Activated T-cell treated with anti-CD3 and anti-CD28 coated beads, Interleukin-2, amount 50 U/mL, for 1 hour (primary cell): ENCODE results near the gene SLC25A14.

Source experiments
- DNase-seq: peaks from one replicate; pipeline ENCODE4 v3.0.0-alpha.2; 2020

SLC25A14 gene

DNA sequence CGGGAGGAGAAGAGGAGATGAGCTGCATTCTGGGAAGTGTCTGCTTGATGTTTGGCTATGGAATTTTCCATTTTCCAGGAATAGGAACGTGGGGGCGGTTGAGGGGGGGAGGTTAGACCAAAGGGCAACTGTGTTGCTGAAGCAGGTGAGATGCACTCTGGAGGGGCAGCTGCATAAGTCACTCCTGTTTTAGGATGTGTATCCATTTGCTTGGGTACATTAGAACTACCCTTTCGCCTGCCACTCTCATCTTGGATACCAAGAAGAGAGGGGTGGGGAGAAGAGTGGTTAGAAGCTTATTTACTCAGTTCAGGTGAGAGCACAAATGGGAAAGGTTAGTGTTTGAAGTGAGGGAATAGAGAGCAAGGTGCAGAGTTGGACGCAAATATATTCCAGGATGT, 46.7 kb downstream of the SLC25A14 start:
- no peak for DNase-seq

DNA sequence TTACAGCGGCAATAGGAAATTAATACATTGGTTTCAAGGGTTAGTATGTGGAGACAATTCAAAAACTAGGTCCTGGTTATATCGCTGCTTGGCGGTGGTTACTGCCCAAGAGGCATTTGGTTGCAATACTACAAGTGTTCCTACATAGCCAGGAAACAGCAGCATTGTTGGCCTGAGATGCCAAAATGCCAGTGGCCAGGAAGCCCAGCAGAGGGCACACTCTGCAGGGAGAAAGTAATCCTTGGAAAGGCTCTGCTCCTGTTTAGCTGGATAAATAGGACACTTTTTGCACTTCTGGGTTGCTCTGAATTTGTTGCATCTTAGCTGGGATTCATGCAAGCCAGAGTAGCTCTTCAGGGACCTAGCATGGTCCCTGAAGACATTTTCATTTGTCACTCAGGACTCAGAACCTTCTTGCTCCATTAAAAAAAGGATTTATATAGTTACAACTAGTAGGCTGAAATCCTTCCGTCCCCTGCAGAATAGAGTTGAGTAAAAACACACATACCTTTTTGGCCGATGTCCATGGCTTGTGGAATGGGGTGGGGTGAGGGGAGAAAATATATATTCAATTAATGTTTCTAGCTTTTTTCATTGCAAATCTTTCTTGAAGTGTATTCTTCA, 53.8 kb downstream of the SLC25A14 start:
- no peak for DNase-seq

DNA sequence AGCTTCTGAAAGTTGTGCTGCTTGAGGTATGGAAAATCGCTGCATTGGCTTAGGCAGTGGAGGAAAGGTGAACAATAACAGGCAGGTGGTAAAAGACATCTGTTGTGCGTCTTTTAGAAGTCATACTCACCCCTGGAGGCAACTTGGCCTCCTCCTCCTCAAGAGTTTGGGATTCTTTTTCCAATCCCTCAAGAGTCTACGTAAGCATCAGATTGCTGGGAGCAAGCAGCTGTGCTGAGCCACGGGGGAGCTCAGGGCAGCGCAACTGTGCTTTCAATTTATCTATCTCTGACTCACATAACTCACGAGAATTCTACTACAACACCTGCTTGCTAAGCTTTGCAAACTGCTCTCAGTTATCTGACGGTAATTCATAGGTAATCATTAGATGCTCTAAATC, 55.6 kb downstream of the SLC25A14 start:
- no peak for DNase-seq

DNA sequence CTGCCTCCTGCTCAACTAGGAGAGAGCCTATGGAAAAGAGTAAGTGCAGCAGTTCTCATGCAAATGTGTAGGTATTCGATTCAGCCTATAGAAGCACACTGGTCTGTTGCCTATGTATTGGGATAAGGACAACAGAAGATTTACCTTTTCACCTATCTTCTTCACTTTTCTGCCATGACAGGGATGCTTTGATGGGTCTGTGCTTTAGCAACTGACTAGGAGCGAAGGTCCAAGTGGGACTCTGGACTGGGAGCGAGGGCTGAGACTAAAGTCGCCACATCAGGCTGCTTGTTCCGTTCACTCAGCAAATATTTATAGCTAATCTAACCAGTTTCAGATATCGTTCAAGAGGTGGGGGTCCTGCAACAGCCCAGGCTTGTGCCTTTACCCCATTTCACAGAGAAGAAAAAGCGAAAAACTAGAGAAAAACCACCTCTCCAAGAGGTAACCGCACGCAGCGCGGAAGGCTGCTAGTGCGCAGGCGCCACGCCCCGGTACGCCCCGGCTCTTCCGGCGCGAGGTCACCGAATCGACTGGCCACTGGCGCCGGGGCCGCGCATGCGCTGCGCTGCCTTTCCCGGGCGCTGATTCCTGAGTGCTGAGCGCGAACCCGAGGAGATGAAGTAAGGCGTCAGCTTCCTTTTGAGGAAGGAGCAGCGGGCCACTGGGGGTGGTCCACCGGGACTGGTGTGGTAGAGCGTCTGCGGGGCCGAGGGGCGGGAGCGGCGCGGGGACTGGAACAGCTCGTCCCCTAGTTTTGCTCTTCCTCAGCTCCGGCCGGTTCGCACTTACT, 61.9 kb downstream of the SLC25A14 start, which contains the start of gene RBMX2:
Gene RBMX2, plus strand, starts transcription at position 573 of the 793 bp plus-strand sequence. Its CDS starts 46 bp downstream, at position 619.
- peak; percentile 70 for DNase-seq

DNA sequence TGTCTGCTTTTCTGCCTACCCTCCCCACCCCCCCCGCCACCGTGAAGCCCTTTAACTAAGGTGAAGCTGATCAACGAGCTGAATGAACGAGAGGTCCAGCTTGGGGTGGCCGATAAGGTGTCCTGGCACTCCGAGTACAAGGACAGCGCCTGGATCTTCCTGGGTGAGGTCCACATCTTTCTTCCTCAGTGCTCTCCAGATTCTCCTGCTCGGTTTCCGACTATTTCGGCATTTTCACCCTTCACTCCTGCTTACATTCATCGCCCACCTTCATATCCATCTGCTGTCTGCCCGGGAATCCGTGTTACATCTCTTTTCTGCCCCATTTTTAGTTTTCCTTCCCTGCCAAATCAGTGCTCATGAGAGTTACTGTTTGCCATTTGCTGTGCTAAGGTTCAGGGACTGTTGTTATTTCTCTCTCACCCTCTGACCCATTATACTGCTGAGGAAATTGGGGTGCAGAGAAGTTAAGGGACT, 62.5 kb downstream of the SLC25A14 start:
- DNase-seq = no peak

DNA sequence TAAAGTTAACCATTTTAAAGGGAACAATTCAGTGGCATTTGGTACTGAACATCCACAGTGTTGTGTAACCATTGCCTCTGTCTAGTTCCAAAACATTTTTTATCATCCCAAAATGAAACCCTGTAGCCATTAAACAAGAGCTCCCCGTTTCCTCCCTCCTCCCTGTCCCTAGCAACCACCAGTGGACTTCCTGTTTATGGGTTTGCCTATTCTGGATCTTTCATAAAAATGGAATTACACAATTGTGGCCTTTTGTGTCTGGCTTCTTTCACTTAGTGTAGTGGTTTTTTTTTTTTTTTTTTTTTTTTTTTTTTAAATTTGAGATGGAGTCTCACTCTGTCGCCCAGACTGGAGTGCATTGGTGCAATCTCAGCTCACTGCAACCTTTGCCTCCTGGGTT, 73.7 kb downstream of the SLC25A14 start:
- no peak for DNase-seq

DNA sequence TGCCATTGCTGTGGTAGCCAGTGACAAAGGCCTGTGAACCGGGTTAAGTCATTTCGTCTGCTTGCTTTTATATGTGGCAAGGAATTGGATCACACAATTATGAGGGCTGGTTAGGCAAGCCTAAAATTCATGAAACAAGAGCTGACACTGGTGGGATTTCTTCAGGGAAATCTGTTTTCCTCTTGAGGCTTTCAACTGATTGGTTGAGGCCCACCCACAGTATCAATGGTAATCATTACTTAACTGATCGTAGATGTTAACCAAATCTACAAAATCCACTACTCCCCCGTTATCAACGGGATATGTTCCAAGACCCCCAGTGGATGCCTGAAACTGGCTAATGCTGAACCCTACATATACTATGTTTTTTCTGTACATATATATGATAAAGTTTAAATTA, 75.1 kb downstream of the SLC25A14 start:
- no peak for DNase-seq

DNA sequence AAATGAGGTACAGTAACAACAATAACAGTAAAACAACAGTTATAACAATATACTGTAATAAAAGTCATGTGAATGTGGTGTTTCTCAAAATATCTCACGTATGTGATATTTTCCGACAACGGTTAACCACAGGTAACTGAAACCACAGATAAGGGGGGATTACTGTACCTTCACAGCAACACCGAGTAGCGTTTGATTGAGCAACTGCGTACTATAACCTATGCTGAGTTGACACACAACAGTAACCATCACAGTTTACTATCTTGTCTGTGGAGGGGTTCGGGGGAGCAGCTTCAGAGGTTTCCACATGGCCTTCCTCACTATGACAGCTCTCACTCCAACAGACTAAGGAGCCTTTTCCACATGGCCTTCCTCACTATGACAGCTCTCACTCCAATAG, 75.5 kb downstream of the SLC25A14 start:
- no peak for DNase-seq

DNA sequence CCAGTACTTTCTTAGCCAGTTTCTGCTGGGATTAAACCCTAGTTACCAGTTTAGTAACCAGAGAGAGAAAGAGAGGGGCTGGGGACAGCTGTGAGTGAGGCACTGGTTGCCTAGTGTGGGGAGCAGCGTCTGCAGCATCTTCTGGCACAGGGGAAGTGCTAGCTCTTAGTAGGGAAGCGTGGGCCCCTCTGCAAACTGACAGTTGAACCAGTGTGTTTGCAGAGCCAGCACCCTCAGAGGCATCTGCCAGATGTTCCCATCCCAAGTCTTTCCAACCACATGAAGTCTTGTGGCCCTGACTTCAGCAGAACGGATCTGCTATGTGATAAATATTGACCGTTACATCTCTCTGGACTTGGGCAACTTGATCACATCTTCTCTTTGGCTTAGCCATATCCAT, 77.1 kb downstream of the SLC25A14 start:
- no peak for DNase-seq

DNA sequence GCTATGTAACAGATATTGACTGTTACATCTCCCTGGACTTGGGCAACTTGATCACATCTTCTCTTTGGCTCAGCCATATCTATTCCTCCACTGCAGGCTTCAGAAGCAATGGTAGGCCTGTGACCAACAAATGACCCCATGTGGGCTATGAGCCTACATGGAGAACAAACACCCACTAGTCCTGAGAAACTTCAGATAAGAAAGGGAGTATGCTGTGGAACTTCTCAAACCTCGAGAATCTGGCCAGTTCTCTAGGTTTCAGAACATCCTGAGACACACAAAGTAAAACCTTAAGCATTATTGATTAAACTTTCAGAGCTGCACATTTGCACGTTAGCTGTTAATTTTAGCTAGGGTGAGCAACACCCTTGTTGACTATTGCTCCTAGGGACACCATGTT, 78.3 kb downstream of the SLC25A14 start:
- no peak for DNase-seq

DNA sequence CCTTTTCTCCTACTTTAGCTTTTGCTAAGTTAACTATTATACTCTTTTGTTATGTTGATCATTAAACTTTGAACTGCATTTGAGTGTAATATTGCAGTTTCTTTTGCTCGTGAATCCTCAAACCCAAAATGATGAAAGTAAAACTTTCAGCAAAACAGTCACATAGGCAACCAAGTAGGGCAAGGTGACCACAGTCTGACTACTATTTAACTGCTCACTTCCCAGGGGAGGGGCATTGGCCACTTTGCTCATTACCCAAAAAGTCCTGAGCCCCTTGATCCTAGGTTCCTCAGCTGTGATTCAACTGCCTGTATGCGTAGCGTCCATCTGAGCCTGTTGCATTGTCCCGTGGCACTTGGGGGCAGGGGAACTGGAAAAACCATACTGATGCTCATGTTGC, 79.0 kb downstream of the SLC25A14 start:
- no peak for DNase-seq

DNA sequence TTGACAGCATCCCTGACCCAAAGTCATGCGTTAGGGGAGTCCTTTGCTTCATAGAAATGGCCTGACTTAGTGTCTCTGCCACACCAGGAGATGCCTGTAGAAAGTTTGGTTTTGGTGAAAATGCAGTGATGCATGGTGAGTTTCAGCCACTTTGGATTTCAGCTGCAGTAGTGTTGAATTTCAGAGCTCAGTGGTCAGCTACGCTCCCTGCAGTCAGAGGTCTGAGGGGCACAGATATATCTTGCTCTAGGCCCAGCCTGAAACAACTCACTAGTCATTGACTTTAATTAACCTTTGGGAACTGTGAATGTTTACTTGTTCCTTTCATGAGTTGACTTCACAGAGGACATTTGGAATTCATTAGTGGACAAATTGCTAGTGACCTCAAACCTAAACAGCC, 79.5 kb downstream of the SLC25A14 start:
- no peak for DNase-seq
